GM19328 (cell line): ENCODE results near the gene GZF1.

Experiments
- ATAC-seq: cut with Tn5 transposase; IDR thresholded peaks from one replicate; pipeline ENCODE4 v1.9.1; 2021; ENCODE audit warnings: mild to moderate bottlenecking, moderate library complexity; ENCODE audit not compliant: unreplicated experiment

GZF1 gene

GRCh38 chr20:23361476-23362391, at the start of gene GZF1:
Gene GZF1, plus strand, starts transcription at chr20:23362182. Its CDS starts 2,202 bp downstream, at chr20:23364384.
- ATAC-seq, result peak; percentile 72

- no peak for ATAC-seq
Measured at GRCh38 chr20:23313271-23313670, 48.7 kb upstream of the GZF1 start.

DNA sequence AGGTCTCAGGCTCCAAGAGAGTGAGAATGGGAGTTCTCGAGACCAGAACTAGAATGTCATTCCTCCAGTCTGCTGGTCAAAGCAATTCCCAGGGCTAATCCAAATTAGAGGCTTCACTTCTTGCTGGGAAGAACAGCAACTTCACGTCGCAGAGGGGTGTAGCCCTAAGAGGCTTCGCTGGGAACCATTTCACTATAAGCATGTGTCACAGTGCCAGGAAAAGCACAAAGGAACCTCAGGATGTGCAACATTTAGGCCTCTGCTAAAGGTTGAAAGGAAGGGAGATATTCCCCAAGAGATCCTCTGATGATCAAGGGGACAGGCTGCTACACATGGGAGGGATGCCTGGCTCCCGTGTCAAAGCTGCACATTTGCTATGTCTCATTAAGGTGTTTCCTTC, 47.3 kb upstream of the GZF1 start:
- no peak for ATAC-seq

GRCh38 chr20:23315099-23315498, 46.9 kb upstream of the GZF1 start:
- ATAC-seq, result no peak

- no peak for ATAC-seq
Measured at GRCh38 chr20:23316626-23317025, 45.4 kb upstream of the GZF1 start.

DNA sequence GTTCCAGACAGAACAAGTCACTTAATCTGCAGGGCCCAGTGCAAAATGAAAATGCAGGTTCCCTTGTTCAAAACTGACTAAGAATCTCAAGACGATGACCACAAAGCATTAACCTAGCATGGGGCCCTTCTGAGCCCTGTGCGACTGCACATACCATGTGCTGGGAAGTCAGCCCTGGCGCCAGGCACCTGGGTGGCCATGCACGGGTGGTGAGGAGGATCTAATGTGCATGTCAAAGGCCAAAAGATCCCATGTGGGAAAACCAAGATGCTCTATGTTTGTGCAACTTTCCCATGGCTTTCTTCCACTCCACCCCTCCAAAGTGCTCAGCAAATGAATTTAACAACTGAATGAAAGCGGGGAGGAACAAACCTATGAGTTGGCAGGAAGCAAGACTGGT, 44.9 kb upstream of the GZF1 start:
- no peak for ATAC-seq

DNA sequence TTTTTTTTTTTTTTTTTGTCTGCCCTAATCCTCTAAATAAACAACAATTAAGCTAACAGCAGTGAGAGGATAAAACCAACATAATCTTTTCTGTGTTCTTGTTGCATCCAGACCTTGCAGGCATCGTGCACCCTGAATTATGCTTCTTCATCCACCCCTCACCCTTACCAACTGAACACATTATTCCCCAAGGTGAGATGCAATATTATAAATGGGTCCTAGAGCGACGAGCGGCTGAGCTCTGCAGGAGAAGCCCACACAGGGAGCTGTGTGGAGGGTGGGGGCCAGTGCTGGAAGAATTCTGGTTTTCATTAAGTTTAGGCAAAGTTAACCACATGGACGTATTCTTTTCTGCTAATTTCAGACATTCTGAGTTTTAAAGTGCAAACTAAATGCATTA, 43.6 kb upstream of the GZF1 start:
- ATAC-seq, result no peak

GRCh38 chr20:23320317-23320716, 41.7 kb upstream of the GZF1 start:
- no peak for ATAC-seq

DNA sequence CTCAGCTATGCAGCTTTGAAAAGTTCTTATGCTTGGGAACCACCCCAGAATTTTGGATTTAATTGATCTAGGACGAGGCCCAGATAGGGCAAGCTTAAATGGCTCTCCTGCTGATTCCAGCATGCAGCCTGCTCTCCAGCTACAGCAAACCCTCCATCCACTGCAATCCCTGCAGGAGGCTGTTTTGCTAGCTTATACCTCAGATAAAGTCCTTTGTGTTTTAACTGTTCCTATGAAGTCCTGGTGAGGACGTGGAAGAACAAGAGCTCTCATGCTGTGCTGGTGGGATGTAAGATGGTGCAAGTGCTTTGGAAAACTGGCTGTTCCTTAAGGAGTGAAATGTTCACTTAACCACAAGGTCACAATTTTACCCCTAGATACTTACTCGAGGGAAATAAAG, 36.9 kb upstream of the GZF1 start:
- ATAC-seq, result no peak

- no peak for ATAC-seq
Measured at GRCh38 chr20:23326774-23327173, 35.2 kb upstream of the GZF1 start.

DNA sequence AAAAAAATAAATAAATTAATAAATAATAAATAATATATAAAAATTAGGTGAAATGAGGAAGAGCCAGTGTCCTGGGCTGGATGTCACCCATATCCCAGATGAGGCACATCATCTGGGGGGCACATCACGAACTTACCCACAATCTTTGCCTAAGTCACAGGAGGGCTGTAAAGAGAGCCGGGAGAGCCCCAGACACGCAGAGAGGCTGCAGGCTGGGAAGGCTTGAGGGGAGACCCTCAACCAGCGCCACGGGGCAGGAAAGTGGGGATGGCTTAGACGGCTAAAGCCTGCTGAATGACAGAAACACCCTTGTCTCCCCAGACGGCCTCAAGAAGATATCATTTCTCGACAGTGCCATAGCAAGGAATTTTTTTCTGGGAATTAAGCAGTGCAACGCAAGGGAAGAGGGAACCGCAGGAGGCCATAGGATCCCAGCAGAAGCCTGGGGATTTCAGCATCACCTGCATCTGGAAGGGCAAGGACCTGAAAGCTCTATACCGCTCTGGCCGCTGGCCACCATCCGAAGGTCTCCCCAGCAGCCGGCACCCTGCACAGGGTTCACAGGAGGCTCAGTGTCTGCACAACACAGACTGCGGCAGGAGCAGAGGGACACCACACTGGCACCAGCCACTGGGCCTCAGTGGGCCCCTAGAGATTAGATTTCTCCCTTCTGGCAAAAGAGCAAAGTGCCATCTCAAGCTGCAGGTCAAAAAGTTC, 34.2 kb upstream of the GZF1 start:
- no peak for ATAC-seq

DNA sequence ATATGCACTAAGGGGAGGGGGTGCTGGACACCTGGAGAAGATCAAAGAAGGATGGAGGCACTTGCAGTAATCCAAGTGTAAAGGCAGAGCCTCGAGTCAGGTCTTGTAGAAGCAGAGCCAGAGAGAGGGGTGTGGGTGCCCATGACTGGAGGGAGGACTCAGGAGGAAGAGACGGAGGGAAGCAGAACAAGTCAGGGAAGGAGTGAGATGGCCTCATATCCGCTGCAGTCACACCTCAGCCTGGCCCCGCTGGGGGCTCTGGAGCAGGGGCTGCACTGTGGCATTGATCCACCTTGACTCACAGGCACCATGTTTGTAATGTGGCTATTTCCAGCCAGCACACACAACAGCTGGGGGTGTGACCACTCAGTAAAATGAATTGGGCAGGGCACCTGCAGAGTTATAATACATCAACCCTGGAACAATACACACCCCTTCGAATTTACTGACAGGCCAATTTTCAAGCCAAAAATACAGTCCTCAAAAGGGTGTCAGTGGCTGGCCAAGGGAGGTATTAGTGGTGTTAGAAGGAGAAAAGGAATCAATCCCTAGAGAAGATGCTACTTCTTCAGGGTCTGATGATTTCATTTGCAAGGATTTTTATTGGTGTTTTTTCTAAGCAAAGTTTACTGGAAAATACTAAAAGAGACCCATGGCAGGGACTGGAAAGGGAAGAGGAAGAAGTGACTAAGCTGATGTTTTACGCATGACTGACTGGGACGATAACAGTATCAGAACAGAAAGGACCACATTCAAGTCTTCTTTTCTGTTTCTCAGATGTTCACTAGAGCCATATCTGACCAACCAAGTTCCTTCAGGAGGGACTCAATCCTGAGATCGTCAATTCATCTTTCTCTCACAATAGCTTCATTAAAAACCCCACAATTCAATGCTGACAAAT, 30.3 kb upstream of the GZF1 start:
- no peak for ATAC-seq

- no peak for ATAC-seq
Measured at GRCh38 chr20:23332467-23332866, 29.5 kb upstream of the GZF1 start.

- no peak for ATAC-seq
Measured at GRCh38 chr20:23334111-23334510, 27.9 kb upstream of the GZF1 start.

GRCh38 chr20:23335521-23335920, 26.5 kb upstream of the GZF1 start:
- ATAC-seq, result no peak

DNA sequence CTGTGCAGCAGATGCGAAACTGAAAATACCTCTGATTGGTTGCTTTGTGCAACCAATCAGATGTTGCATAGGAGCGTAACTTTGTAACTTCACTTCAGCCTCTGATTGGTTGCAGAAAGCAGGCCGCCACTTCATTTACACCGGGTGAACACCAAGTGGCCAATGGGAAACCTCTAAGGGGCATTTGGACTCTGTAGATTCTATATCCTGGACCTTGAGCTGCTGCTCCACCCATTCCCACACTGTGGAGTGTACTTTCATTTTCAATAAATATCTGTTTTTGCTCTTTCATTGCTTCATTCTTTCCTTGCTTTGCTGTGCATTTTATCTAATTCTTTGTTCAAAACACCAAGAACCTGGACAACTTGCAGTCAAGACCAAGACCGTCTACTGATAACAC, 25.5 kb upstream of the GZF1 start:
- ATAC-seq, result no peak

DNA sequence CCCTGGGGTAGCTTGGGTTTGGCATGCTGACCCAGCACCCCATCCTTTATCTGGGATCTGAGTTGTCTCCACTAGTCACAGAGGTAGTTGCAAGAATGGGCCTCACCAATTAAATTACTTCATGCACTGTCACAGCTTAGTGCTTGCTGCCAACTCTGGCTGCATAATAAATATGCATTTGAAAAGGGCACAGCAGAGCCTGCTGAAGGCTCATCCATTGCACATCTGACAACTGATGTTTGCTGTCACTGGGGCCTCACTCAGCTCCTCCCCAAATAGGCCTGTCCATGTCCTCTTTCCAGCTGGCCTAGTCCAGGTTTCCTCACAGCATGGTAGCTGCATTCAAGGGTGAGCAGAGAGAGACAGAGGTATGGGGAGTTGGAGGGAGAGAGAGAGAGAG, 24.7 kb upstream of the GZF1 start:
- no peak for ATAC-seq

DNA sequence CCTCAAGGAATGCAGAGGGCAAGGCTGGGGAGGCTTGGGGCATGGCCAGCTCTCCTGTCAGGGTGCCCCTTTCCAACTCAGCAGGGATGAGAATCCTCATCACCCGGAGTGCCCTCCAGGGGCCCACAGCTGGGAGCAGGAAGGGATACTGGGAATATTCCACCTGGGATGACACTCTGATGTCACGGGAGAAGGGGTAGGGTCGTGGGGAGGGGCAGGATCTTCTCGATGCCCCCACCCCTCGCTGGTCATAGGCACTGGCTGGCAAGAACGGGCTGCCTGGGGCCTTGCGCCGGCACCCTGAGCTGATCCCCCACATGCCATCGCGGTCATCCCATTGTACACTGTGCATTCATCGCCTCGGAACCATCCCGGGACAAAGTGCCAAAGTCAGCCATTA, 22.0 kb upstream of the GZF1 start:
- ATAC-seq, result no peak

- ATAC-seq, result no peak
Measured at GRCh38 chr20:23340524-23340923, 21.5 kb upstream of the GZF1 start.

GRCh38 chr20:23341073-23341472, 20.9 kb upstream of the GZF1 start:
- peak; percentile 70 for ATAC-seq

DNA sequence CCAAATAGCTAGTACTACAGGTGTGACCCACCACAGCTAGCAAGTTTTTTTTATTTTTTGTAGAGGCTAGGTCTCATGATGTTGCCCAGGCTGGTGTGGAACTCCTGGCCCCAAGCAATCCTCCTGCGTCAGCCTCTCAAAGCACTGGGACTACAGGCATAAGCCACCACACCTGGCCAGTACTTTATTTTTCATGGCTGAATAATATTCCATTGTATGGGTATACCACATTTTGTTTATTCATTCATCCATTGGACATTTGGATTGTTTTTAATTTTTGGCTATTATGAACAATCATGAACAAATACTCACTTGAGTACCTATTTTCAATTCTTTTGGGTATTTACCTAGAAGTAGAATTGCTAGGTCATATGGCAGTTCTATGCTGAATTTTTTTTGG, 18.4 kb upstream of the GZF1 start:
- no peak for ATAC-seq
